DND-41 (cell line): Measurements from ENCODE around the gene IFNK.

Source experiments
- ATAC-seq: fragments of 200-7000 bp; cut with Tn5 transposase; 3 replicates; pipeline ENCODE4 v1.9.1; 2021; ENCODE audit warnings: low read depth; ENCODE audit not compliant: insufficient read depth
- DNase-seq: peaks from one replicate; pipeline ENCODE4 v3.0.0-alpha.2; 2020
- H2AFZ ChIP-seq: 2 replicates; pipeline ENCODE4 v1.6.0; 2012; ENCODE audit warnings: low read depth, low read length
- H3K27ac ChIP-seq: 2 replicates; pipeline ENCODE4 v1.5.1; 2012; ENCODE audit warnings: low read length, inconsistent platforms
- H3K27me3 ChIP-seq: fragments of 200-600 bp; sonication (generic); 2 replicates; pipeline ENCODE4 v1.6.0; 2012; ENCODE audit warnings: low read length, mild to moderate bottlenecking, inconsistent platforms; ENCODE audit not compliant: insufficient read depth, poor library complexity
- H3K36me3 ChIP-seq: 2 replicates; pipeline ENCODE4 v1.5.1; 2012; ENCODE audit warnings: low read length, inconsistent platforms; ENCODE audit not compliant: insufficient read depth
- H3K4me1 ChIP-seq: 2 replicates; pipeline ENCODE4 v1.5.1; 2012; ENCODE audit warnings: mild to moderate bottlenecking, low read length; ENCODE audit not compliant: insufficient read depth
- H3K4me2 ChIP-seq: 2 replicates; pipeline ENCODE4 v1.6.0; 2012; ENCODE audit warnings: mild to moderate bottlenecking, moderate library complexity, low read length, inconsistent platforms; ENCODE audit not compliant: insufficient read depth
- H3K4me3 ChIP-seq, 2 experiments: fragments of 200-600 bp in 1 of 2; shearing (Covaris generic) in 1 of 2; 2 replicates each; pipeline ENCODE4 v1.5.1; 2012 to 2016; ENCODE audit warnings: inconsistent platforms in 2 of 2, low read length in 2 of 2, mild to moderate bottlenecking in 2 of 2, low read depth in 1 of 2, moderate library complexity in 1 of 2
- H3K79me2 ChIP-seq: 2 replicates; pipeline ENCODE4 v1.6.0; 2012; ENCODE audit warnings: low read length, inconsistent platforms; ENCODE audit not compliant: insufficient read depth
- H3K9ac ChIP-seq: 2 replicates; pipeline ENCODE4 v1.6.0; 2012; ENCODE audit warnings: low read depth, mild to moderate bottlenecking, inconsistent platforms, low read length, moderate library complexity
- H3K9me3 ChIP-seq: 2 replicates; pipeline ENCODE4 v1.5.1; 2012; ENCODE audit warnings: low read length, moderate library complexity, mild to moderate bottlenecking, inconsistent platforms; ENCODE audit not compliant: insufficient read depth, severe bottlenecking
- H4K20me1 ChIP-seq: 2 replicates; pipeline ENCODE4 v1.6.0; 2012; ENCODE audit warnings: low read length; ENCODE audit not compliant: insufficient read depth
- CTCF ChIP-seq: IDR thresholded peaks from 2 replicates; pipeline ENCODE4 v1.5.1; 2012; ENCODE audit warnings: borderline replicate concordance, low read length, moderate library complexity, mild to moderate bottlenecking; ENCODE audit not compliant: poor library complexity, severe bottlenecking; ENCODE audit errors: extremely low read depth
- EZH2 ChIP-seq: IDR thresholded peaks from 3 replicates; pipeline ENCODE4 v1.6.1; 2012; ENCODE audit warnings: borderline replicate concordance, low read depth, mild to moderate bottlenecking, moderate library complexity, low read length, inconsistent platforms; ENCODE audit not compliant: severe bottlenecking

The IFNK gene

GRCh38 chr9:27532046-27532445 is 8.0 kb downstream of the IFNK start:
- DNase-seq (no peak), ATAC-seq (no peak)
- no peak overlapping the region for H3K4me3 ChIP-seq
- no peaks in the 10 kb centered on the region for H3K36me3 ChIP-seq
- no peak overlapping the region for H3K27ac ChIP-seq
- 0 out of 2 replicates have a peak, but pooled peaks cover 3% of the 10 kb centered on the region for H4K20me1 ChIP-seq
- no peak overlapping the region for H3K4me2 ChIP-seq
- H3K9ac ChIP-seq, result no peak overlapping the region
- H3K4me1 ChIP-seq, result peaks cover 11% of the 10 kb centered on the region; the same call in 1 of the 2 replicates
- H2AFZ ChIP-seq, result no peak overlapping the region
- TF ChIP-seq CTCF, result no peak
- TF ChIP-seq EZH2, result no peak
- H3K9me3 ChIP-seq, result no peaks in the 10 kb centered on the region
- peaks cover 25% of the 10 kb centered on the region for H3K27me3 ChIP-seq
- no peaks in the 10 kb centered on the region for H3K79me2 ChIP-seq

GRCh38 chr9:27533311-27533710 is 9.2 kb downstream of the IFNK start:
- Histone ChIP-seq H3K27me3 (peaks cover 16% of the 10 kb centered on the region), H4K20me1 (0 out of 2 replicates have a peak, but pooled peaks cover 3% of the 10 kb centered on the region), H2AFZ (no peak overlapping the region), H3K4me2 (no peak overlapping the region), H3K4me3 (no peak overlapping the region), H3K27ac (no peak overlapping the region), H3K9me3 (no peaks in the 10 kb centered on the region), H3K4me1 (peaks cover 11% of the 10 kb centered on the region; the same call in 1 of the 2 replicates), H3K9ac (no peak overlapping the region), H3K79me2 (no peaks in the 10 kb centered on the region), H3K36me3 (no peaks in the 10 kb centered on the region)
- TF ChIP-seq EZH2, result no peak
- TF ChIP-seq CTCF, result no peak
- DNase-seq (no peak), ATAC-seq (no peak)

GRCh38 chr9:27534131-27534530 is 10.0 kb downstream of the IFNK start:
- no peaks in the 10 kb centered on the region for H3K79me2 ChIP-seq
- peaks cover 8% of the 10 kb centered on the region; the same call in 1 of the 2 replicates for H3K4me1 ChIP-seq
- TF ChIP-seq EZH2 (no peak), CTCF (no peak)
- H3K4me2 ChIP-seq, result no peak overlapping the region
- H3K27ac ChIP-seq, result no peak overlapping the region
- no peaks in the 10 kb centered on the region for H3K36me3 ChIP-seq
- H3K27me3 ChIP-seq, result peaks cover 8% of the 10 kb centered on the region
- H3K9ac ChIP-seq, result no peak overlapping the region
- DNase-seq (no peak), ATAC-seq (no peak)
- no peak overlapping the region for H3K4me3 ChIP-seq
- no peak overlapping the region for H2AFZ ChIP-seq
- 0 out of 2 replicates have a peak, but pooled peaks cover under 1% of the 10 kb centered on the region for H4K20me1 ChIP-seq
- no peaks in the 10 kb centered on the region for H3K9me3 ChIP-seq
